Measurements from ENCODE around the gene SLC6A12.

GRCh38 chr12:202081-202731 is 11.8 kb downstream of the SLC6A12 start:
- TF ChIP-seq POLR2A (IDR thresholded peaks at IDR 0.05), result no peak
- no peak for TF ChIP-seq CTCF (IDR thresholded peaks at IDR 0.05)
